AG04449 (cell line): ENCODE measurements around the gene CCDC85B.

Experiments used
- CTCF ChIA-PET: fragments of 350-600 bp; formaldehyde crosslinking; extraction: SDS; loops from one replicate; lab custom pipeline; 2021; ENCODE audit warnings: antibody characterized with exemption; lab: Yijun Ruan, JAX
- POLR2A ChIA-PET: fragments of 400-600, 350-600 bp; formaldehyde crosslinking; extraction: SDS; loops from one replicate; lab custom pipeline; 2020; ENCODE audit warnings: antibody characterized with exemption, inconsistent platforms; lab: Yijun Ruan, JAX
- DNase-seq: peaks from one replicate; pipeline ENCODE4 v3.0.0-alpha.2; 2010; ENCODE audit warnings: low read depth, low spot score
- H3K4me3 ChIP-seq: 2 replicates; pipeline ENCODE4 v1.5.1; 2011; ENCODE audit warnings: low read depth, mild to moderate bottlenecking, control low read depth, low read length
- CTCF ChIP-seq: IDR thresholded peaks from one replicate; pipeline ENCODE4 v1.5.1; 2011; ENCODE audit warnings: mild to moderate bottlenecking, moderate library complexity, low read length, control low read depth, inconsistent platforms; ENCODE audit not compliant: insufficient read depth; ENCODE audit errors: missing control alignments

The CCDC85B gene

DNA sequence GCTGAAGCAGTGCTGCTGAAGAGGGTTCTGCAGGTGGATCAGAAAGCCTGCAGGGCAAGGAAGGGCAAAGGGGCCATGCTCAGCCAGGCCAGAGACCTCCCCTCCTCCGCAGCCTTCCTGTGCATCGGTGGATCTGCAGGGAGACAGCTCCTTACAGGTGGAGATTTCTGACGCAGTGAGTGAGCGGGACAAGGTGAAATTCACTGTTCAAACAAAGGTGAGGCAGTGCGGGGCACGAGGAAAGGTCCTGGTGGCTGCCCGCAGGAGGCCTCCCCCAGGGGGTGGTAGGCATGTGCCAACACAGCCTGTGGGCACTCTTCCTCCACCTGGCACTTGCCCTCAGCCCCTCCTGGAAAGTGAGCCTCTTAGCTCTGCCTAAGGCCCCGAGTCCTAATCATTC is 41.1 kb upstream of the CCDC85B start:
- CTCF ChIA-PET, result interaction anchor here (1.6 to 5.3 kb wide), 2 partner anchors 11 to 31 kb away, joined by 3 to 41 read pairs; partner anchors contain the start of gene MUS81
- POLR2A ChIA-PET, result interaction anchor here (1.3 to 4.3 kb wide), 4 partner anchors 10 to 130 kb away, joined by 5 to 42 read pairs (median 5); partner anchors contain the start of genes CFL1, MUS81 and SNX32
- H3K4me3 ChIP-seq, result no peak overlapping the region
- DNase-seq, result no peak
- TF ChIP-seq CTCF, result no peak

DNA sequence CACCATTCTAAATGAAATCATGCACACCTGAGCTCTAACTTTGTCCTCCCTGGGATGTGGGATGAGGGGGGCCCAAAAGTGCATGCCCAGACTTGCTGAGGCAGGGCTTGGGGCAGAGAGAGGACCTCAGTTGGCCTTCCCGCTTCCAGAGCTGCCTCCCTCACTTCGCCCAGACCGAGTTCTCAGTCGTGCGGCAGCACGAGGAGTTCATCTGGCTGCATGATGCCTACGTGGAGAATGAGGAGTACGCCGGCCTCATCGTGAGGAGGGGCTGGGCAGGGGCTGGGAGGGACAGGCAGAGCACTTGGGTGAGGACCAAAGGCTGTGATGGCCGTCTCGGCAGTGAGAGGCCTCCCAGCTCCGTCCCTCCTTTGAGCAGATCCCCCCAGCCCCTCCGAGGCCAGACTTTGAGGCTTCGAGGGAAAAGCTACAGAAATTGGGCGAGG is 40.7 kb upstream of the CCDC85B start:
- H3K4me3 ChIP-seq, result no peak overlapping the region
- CTCF ChIA-PET, result interaction anchor here (0.7 to 5.3 kb wide), 3 partner anchors 10 to 138 kb away, joined by 3 to 41 read pairs (median 3); partner anchors contain the start of gene MUS81
- POLR2A ChIA-PET, result interaction anchor here (0.6 to 4.3 kb wide), 5 partner anchors 9 to 235 kb away, joined by 3 to 42 read pairs (median 5); partner anchors contain the start of genes CFL1, MUS81 and SNX32
- TF ChIP-seq CTCF, result no peak
- DNase-seq, result no peak

DNA sequence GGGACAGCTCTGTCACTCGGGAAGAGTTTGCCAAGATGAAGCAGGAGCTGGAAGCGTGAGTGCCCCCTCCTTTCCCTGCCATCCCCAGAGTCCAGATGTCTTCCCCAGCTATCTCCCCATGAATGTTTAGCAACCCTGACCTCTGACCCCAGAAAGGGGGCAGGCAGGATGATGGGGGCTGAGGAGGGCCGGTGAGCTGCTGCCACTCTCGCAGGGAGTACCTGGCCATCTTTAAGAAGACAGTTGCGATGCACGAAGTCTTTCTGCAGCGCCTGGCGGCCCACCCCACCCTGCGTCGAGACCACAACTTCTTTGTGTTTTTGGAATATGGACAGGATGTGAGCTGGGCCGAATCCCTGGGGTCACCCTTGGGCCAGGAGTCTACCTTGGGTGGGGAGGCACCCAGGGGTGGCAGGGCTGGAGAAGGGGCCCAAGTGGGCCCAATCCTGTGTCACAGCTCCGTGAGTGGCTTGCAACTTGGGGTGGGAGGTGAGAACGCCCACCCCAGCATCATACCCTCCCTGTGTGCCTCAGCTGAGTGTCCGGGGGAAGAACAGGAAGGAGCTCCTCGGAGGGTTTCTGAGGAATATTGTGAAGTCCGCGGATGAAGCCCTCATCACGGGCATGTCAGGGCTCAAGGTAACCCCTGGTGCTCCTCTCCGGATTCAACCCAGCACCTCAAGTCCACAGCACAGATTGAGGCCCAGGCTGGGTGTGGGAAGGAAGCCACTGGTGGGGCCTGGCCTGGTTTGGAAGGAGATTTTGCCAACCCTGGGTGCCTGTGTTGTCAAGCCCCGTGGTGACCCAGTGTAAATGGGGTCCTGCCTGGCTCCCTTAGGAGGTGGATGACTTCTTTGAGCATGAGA is 40.0 kb upstream of the CCDC85B start:
- no peak overlapping the region for H3K4me3 ChIP-seq
- DNase-seq, result no peak
- no peak for TF ChIP-seq CTCF
- POLR2A ChIA-PET, result interaction anchor here (0.6 to 4.3 kb wide), 5 partner anchors 9 to 236 kb away, joined by 3 to 42 read pairs (median 5); partner anchors contain the start of genes CFL1, MUS81 and SNX32
- CTCF ChIA-PET, result interaction anchor here (0.7 to 5.3 kb wide), 7 partner anchors 10 to 224 kb away, joined by 3 to 41 read pairs (median 4); partner anchors contain the start of genes KAT5 and MUS81

DNA sequence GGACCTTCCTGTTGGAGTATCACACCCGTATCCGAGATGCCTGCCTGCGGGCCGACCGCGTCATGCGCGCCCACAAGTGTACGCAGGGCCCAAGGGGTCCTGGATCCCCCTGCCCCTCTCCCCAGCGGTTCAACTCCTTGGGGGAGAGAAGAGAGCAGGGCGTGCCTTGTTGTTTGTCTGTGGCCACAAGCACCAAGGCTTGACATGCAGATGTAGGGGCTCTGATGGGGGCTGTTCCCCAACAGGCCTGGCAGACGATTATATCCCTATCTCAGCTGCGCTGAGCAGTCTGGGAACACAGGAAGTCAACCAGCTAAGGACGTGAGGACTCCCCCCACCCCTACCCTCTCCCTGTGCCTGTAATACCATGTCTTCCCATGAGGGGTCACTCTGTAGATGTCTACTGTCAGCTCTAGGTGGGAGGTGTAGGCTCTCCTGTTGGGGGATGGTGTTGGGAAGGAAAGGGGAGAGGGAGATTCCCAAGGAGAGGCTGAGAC is 39.3 kb upstream of the CCDC85B start:
- DNase-seq, result no peak
- CTCF ChIA-PET, result interaction anchor here (0.5 to 5.3 kb wide), 13 partner anchors 9 to 225 kb away, joined by 3 to 41 read pairs (median 4); partner anchors contain the start of genes KAT5 and MUS81
- H3K4me3 ChIP-seq, result no peak overlapping the region
- POLR2A ChIA-PET, result interaction anchor here (1.1 to 4.3 kb wide), 4 partner anchors 8 to 132 kb away, joined by 3 to 42 read pairs (median 5); partner anchors contain the start of genes CFL1 and MUS81
- TF ChIP-seq CTCF, result peak; percentile 54

DNA sequence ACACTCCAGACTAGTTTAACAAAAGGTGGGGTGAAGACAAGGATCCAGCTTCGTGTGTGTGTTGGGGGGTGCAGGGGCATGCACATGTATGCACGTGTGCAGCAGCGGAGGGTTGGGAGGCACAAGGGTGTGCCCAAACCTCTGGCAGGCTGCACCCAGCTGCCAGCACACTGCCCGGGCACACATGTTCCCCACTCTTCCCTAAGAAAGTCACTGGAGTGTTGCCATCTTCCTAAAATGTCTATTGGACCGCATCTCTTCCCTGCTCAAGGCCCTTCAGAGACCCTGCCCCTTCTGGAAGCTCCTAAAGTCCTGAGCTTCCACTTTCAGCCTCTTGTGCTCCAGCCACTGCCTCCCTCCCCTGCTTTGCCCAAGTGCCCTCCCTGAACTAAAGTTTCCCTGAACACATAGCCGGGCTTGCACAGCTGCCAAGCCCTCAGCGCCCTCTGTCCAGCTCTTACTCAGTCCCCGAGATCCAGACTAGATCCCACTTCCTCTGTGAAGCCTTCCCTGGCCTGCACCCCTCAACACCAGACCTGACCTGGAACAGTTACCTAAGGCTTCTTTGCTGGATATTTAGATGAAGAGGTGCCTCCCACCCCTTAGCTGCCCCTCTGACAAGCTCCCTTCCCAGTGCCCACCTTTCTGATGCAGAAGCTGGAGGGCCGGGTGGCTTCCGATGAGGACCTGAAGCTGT is 38.5 kb upstream of the CCDC85B start:
- TF ChIP-seq CTCF, result no peak
- H3K4me3 ChIP-seq, result no peak overlapping the region
- no peak for DNase-seq
- ChIA-PET CTCF (interaction anchor here (0.5 to 5.3 kb wide), 14 partner anchors 8 to 226 kb away, joined by 3 to 41 read pairs (median 4); partner anchors contain the start of genes KAT5 and MUS81), POLR2A (interaction anchor here (1.1 to 4.3 kb wide), 3 partner anchors 7 to 20 kb away, joined by 3 to 42 read pairs (median 4); partner anchors contain the start of genes CFL1 and MUS81)
